Measurements from ENCODE around the gene GLI2. TPM values are rescaled to one million over a fixed set of nuclear protein-coding genes. Genes with fewer than 3 reads are reported as not detected.

The GLI2 gene
- total RNA-seq, 1 experiment from 2014 or later = 11.6 TPM

- Histone ChIP-seq H3K4me1 (replicated peaks; ENCODE audit: insufficient read depth) (no peaks in the 10 kb centered on the region), H3K4me3 (no peak overlapping the region), H4K20me1 (ENCODE audit: insufficient read depth) (no peaks in the 10 kb centered on the region), H2AFZ (no peak overlapping the region), H3K9me2 (ENCODE audit: insufficient read depth) (no peaks in the 10 kb centered on the region), H3K27me3 (ENCODE audit: insufficient read depth, low read depth) (peaks cover 14% of the 10 kb centered on the region), H3K4me2 (no peak overlapping the region), H3F3A (ENCODE audit: insufficient read depth, low read depth) (no peaks in the 10 kb centered on the region), H3K9me3 (ENCODE audit: insufficient read depth, low read depth) (no peaks in the 10 kb centered on the region), H3K27ac (no peak overlapping the region), H3K79me2 (ENCODE audit: low read depth) (no peaks in the 10 kb centered on the region), H3K36me3 (ENCODE audit: low read depth) (no peaks in the 10 kb centered on the region)
- intact Hi-C loops (cut with micrococcal nuclease; ENCODE audit: unreplicated experiment) = no loop called here
- BruUV-seq (replicated peaks) = no TSS peak
- ChIA-PET CTCF (no interaction called here), POLR2A (ENCODE audit: unreplicated experiment) (no interaction called here)
- no peak for TF ChIP-seq EZH2 (IDR thresholded peaks at IDR 0.05; ENCODE audit: low read depth)
- TF ChIP-seq, protein P1, sequence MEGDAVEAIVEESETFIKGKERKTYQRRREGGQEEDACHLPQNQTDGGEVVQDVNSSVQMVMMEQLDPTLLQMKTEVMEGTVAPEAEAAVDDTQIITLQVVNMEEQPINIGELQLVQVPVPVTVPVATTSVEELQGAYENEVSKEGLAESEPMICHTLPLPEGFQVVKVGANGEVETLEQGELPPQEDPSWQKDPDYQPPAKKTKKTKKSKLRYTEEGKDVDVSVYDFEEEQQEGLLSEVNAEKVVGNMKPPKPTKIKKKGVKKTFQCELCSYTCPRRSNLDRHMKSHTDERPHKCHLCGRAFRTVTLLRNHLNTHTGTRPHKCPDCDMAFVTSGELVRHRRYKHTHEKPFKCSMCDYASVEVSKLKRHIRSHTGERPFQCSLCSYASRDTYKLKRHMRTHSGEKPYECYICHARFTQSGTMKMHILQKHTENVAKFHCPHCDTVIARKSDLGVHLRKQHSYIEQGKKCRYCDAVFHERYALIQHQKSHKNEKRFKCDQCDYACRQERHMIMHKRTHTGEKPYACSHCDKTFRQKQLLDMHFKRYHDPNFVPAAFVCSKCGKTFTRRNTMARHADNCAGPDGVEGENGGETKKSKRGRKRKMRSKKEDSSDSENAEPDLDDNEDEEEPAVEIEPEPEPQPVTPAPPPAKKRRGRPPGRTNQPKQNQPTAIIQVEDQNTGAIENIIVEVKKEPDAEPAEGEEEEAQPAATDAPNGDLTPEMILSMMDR (conservative IDR thresholded peaks at IDR 0.05) = no peak
- DNase-seq = no peak
Observed at GRCh38 chr2:120769076-120769786, 33.6 kb downstream of the GLI2 start.

DNA sequence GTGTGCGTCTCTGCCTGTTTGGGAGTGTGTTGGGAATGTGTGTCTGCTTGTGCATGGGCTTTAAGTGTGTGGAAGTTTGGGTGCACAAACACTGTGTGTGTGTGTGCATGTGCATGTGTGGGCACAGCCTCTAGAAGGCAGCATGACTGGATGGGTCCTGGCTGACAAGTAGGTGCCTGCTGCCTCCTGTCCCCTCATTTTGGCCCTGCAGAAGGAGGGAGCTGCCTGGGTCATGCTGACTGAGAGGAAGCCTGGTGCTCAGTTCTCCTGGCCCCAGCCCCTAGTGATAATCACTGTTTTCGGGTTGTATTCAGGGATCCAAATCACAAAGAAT is 34.1 kb downstream of the GLI2 start:
- POLR2A ChIA-PET (ENCODE audit: unreplicated experiment) = no interaction called here

GRCh38 chr2:120770176-120770575 is 34.5 kb downstream of the GLI2 start:
- BruUV-seq (replicated peaks) = no TSS peak
- Histone ChIP-seq H3K4me2 (no peak overlapping the region), H3K36me3 (ENCODE audit: low read depth) (no peaks in the 10 kb centered on the region), H4K20me1 (ENCODE audit: insufficient read depth) (no peaks in the 10 kb centered on the region), H3F3A (ENCODE audit: insufficient read depth, low read depth) (no peaks in the 10 kb centered on the region), H3K79me2 (ENCODE audit: low read depth) (no peaks in the 10 kb centered on the region), H3K9me3 (ENCODE audit: insufficient read depth, low read depth) (no peaks in the 10 kb centered on the region), H3K9me2 (ENCODE audit: insufficient read depth) (no peaks in the 10 kb centered on the region), H2AFZ (no peak overlapping the region), H3K4me3 (no peak overlapping the region), H3K4me1 (replicated peaks; ENCODE audit: insufficient read depth) (no peaks in the 10 kb centered on the region), H3K27me3 (ENCODE audit: insufficient read depth, low read depth) (peaks cover 20% of the 10 kb centered on the region), H3K27ac (no peak overlapping the region)
- intact Hi-C loops (cut with micrococcal nuclease; ENCODE audit: unreplicated experiment) = no loop called here
- DNase-seq = no peak
- no peak for TF ChIP-seq EZH2 (IDR thresholded peaks at IDR 0.05; ENCODE audit: low read depth)
- TF ChIP-seq, protein P1 (conservative IDR thresholded peaks at IDR 0.05) = no peak
- CTCF ChIA-PET = interaction anchor here (0.6 kb wide), 1 partner anchor 74 kb away, joined by 4 read pairs; no protein-coding TSS in a partner anchor
- POLR2A ChIA-PET (ENCODE audit: unreplicated experiment) = no interaction called here

More for the DNA sequence above, 34.1 kb downstream of the GLI2 start:
- Histone ChIP-seq H3K27ac (no peak overlapping the region), H4K20me1 (ENCODE audit: insufficient read depth) (no peaks in the 10 kb centered on the region), H3F3A (ENCODE audit: insufficient read depth, low read depth) (no peaks in the 10 kb centered on the region), H3K4me3 (no peak overlapping the region), H2AFZ (no peak overlapping the region), H3K79me2 (ENCODE audit: low read depth) (no peaks in the 10 kb centered on the region), H3K4me1 (replicated peaks; ENCODE audit: insufficient read depth) (no peaks in the 10 kb centered on the region), H3K27me3 (ENCODE audit: insufficient read depth, low read depth) (peaks cover 19% of the 10 kb centered on the region), H3K36me3 (ENCODE audit: low read depth) (no peaks in the 10 kb centered on the region), H3K9me2 (ENCODE audit: insufficient read depth) (no peaks in the 10 kb centered on the region), H3K9me3 (ENCODE audit: insufficient read depth, low read depth) (no peaks in the 10 kb centered on the region), H3K4me2 (no peak overlapping the region)
- BruUV-seq (replicated peaks) = no TSS peak
- CTCF ChIA-PET = interaction anchor here (0.6 kb wide), 1 partner anchor 74 kb away, joined by 4 read pairs; no protein-coding TSS in a partner anchor
- no peak for DNase-seq
- intact Hi-C loops (cut with micrococcal nuclease; ENCODE audit: unreplicated experiment) = no loop called here
- TF ChIP-seq, protein P1 (conservative IDR thresholded peaks at IDR 0.05) = no peak
- no peak for TF ChIP-seq EZH2 (IDR thresholded peaks at IDR 0.05; ENCODE audit: low read depth)

All from PC-9 (cell line).